ENCODE measurements around the gene GAPVD1. TPM values are rescaled to one million over a fixed set of nuclear protein-coding genes. Genes with fewer than 3 reads are reported as not detected.

The GAPVD1 gene
- total RNA-seq, 1 donor from 2014 or later: 59.7 TPM

Small RNA genes lying within 50 kb of the gene (small RNA-seq; reads per million reads assigned to genes)
- gene AL354710.1 (ENCODE audit: low replicate concordance) (not detected), gene RNU6-1020P (ENCODE audit: low replicate concordance) (not detected)

Other genes with a start within 250 kb of the GAPVD1 start
- gene SCAI, start 118.3 kb upstream of the GAPVD1 start, total RNA-seq: 54.3 TPM
- 18.7 TPM for gene PPP6C, start 72.0 kb upstream of the GAPVD1 start, total RNA-seq
- gene RABEPK, start 61.3 kb upstream of the GAPVD1 start, total RNA-seq: 17.0 TPM
- gene HSPA5, start 20.5 kb upstream of the GAPVD1 start, total RNA-seq: 40.8 TPM